Measurements from ENCODE around the gene CISD1. TPM values are rescaled to one million over a fixed set of nuclear protein-coding genes. Genes with fewer than 3 reads are reported as not detected.

The CISD1 gene
- total RNA-seq, 1 donor from 2014 or later = 28.9 TPM

DNA sequence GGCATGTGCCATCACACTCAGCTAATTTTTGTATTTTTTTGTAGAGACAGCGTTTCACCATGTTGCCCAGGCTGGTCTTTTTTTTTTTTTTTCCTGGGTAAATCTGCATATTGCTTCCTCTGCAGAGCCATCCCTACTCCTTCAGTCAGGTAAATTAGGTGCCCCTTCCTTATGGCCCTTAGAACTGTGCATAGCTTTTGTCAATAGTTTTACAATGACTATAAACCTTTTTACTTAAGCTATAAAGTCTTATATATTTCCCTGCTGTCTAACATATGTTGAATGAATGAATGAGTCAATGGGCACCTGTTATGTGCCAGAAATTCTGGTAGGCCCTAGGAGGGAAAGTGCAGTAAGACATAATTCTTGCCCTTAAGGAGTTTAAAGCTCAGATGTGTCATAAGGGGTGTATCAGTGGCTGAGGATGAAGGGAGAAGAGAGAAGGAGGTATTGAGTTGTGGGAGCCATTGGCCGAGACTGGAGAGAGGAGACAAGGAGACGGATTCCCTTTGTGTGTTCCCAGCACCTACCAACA, 35.2 kb downstream of the CISD1 start:
- DNase-seq (ENCODE audit: low spot score in 2 of 2) = no peak
- FAIRE-seq = no peak

DNA sequence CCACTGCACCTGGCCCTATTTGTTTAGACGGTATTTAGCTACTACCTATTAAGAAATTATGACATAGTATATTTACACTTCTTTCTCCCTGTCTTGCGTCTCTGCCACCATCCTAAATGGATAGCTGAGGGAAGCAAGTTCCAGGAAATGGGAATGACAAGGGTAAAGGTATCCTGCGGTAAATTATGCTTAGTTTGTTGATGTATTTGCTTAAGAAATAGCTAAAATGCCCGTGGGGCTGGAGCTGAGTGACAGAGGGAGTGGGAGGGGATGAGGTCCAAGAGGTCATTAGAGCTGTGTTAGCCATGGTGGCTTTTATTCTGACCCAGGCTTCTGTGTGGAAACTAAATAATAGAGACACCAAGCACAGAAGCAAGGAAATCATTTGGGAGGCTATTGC, 36.9 kb downstream of the CISD1 start:
- no peak for DNase-seq (ENCODE audit: low spot score in 2 of 2)
- no peak for FAIRE-seq

DNA sequence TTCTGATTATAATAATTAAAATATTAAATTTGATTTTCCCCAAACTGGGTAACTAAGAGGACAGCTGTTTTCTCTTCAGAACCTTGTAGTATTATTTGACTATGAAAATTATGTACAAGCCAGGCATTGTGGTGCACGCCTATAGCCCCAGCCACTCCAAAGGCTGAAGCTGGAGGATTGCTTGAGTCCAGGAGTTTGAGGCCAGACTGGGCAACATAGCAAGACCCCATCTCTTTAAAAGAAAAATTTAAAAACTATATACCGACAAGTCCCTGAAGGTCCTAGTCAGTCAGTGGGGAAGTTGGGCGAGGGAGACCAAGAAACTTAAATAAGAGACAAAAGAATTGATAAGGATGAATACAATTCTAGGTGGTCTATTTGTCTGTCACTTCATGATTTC, 38.7 kb downstream of the CISD1 start:
- FAIRE-seq (no peak), DNase-seq (ENCODE audit: low spot score in 2 of 2) (no peak)

DNA sequence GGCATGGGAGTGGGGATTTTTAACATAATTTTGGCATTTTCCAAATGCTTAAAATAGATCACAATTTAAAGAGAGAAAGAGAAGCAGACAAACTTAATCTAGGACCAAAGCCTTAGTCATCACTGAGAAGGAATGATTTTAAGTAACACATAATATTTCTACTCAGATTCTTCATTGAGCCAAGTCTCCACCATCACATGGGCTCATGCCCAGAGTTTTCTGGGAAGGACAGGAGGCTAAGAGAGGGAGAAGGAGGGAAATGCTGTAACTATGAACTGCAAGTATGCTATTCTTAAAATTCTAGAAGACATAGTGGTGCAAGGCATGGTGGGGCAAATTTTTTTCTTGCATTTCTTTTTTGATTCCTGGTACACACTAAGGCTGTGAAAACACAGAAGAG, 42.1 kb downstream of the CISD1 start:
- FAIRE-seq (no peak), DNase-seq (ENCODE audit: low spot score in 2 of 2) (no peak)

DNA sequence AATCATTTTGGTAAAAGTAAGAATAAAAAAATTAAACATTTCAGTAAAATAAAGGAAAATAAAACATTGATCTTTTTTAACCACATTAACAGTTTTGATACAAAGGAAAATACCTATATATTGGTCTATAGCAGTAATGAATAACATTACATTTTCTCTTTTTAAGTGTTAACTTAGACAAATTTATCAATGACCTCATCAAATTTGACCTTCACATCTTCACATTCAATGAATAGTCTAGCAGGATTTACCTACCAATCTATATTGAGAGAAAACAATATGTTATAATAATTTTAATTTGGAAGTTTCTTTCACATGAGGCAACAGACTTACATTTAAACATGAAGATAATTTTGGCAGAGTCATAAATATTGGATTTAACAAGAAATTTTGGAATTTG, 47.9 kb downstream of the CISD1 start:
- FAIRE-seq (peak; percentile 21), DNase-seq (ENCODE audit: low spot score in 2 of 2) (no peak)

DNA sequence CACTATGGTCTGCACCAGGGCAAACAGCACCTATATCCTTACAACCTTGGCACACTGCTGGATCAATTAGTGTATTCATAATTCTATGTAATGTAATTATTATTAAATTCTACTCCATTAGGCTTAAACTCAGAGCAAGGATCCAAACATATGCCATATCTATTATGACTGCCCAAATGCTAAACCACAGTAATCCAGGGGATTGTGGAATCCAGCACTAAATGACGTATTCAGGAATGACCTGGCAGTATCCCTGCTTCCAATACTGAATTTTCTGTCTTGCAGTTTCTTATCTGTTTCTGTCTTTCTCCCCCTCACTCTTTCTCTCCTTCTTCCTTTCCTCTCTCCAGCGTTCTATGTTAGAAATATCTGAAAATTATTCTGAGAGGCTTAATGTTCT, 49.4 kb downstream of the CISD1 start:
- FAIRE-seq (no peak), DNase-seq (ENCODE audit: low spot score in 2 of 2) (no peak)

DNA sequence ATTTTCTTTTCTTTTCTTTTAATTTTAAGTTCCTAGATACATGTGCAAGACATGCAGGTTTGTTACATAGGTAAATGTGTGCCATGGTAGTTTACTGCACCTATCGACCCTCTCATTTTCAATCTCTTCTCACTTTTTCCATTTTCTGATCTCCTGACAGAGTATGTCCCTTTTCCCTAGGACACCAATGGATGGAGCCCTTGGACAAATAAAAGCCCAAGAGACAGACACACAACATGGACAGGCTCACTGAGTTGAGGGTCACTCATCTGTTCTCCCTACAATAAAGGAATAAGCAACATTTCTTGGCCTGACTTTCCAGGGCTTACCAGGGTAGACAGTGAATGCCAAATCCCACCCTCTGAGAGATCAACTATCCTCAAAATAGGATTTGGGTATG, 50.6 kb downstream of the CISD1 start:
- DNase-seq (ENCODE audit: low spot score in 2 of 2) (no peak), FAIRE-seq (no peak)

DNA sequence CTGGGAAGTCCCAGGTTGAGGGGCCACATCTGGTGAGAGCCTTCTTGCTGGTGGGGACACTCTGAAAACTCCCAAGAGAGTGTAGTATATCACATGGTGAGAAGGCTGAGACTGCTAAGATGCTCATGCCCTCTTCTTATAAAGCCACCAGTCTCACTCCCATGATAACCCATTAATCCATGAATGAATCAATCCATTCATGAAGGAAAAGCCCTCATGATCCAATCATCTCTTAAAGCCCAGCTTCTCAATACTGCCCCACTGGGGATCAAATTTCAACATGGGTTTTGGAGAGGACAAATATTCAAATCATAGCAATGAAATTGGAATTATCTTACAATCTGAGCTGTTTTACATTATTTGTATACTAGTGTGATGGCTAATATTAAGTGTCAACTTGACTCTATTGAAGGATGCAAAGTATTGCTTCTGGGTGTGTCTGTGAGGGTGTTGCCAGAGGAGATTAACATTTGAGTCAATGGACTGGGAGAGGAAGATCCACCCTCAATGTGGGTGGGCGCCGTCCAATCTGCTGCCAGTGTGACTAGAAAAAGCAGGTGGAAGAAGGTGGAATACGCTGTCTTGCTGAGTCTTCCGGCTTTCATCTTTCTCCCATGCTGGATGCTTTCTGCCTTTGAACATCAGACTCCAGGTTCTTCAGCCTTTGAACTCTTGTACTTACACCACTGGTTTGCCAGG, 51.5 kb downstream of the CISD1 start:
- no peak for FAIRE-seq
- no peak for DNase-seq (ENCODE audit: low spot score in 2 of 2)

DNA sequence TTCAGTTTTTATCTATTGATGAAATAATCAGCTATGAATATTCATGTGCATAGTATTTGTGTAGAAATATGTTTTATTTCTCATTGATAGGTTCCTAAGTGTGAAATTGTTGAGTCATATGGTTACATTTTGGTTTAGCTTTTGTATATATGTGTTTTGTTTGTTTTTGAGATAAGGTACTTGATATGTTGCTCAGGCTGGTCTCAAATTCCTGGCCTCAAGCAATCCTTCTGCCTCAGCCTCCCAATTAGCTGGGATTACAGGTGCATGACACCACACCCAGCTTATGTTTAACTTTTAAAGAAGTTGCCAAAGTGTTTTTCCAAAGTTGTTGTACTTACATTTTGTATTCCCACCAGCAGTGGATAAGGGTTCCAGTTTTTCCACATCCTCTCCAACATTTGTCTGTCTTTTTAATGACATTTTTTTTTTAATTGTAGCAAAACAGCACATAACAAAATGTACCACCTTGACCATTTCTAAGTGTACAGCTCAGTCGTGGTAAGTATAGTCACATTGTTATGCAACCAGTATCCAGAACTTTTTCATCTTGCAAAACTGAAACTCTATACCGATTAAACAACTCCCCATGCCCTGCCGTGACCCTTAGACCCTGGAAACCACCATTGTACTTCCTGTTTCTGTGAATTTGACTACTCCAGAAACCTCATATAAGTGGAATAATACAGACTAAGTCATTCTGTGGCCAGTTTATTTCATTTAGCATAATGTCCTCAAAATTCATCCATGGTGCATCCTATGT, 53.3 kb downstream of the CISD1 start:
- DNase-seq (ENCODE audit: low spot score in 2 of 2) = no peak

DNA sequence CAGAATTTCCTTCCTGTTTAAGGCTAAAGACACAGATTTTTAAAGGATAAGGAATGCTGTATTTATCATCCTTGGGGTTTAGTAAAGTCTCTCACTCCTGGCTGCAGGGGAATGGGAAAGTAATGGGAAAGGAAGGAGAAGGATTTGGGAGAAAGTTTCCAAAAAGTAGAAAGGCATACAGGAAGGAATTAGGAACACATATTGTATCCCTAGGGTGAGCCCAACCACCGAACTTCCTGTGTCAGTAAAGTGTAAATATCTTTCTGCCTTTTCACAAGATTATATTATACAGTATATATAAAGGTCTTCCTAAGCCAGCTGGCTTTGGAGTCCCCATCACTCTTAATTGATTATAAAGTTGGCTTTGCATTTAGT, 53.9 kb downstream of the CISD1 start:
- FAIRE-seq (no peak), DNase-seq (ENCODE audit: low spot score in 2 of 2) (no peak)

More for the DNA sequence above, 53.3 kb downstream of the CISD1 start:
- no peak for FAIRE-seq

DNA sequence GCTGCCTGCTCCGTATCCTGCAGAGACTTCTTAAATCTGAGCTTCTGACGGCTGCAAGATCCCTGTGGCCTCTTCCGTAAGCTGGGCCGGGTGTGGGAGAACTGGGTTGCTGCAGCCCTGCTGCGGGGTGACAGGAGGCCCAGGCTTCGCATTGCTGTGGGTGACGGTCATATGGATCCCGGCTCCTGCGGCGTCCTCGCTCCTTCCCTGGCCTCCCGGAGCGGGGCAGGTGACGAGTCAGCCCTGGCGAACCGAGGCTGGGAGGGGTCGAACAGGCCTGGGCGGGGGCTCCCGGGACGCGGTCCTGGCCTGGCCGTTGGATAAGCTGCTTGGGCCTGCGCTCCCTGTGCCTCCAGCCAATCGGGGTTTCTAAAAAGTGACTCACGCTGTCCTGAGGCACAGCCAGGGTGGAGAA, 58.0 kb downstream of the CISD1 start:
- DNase-seq (ENCODE audit: low spot score in 2 of 2) (no peak), FAIRE-seq (no peak)

DNA sequence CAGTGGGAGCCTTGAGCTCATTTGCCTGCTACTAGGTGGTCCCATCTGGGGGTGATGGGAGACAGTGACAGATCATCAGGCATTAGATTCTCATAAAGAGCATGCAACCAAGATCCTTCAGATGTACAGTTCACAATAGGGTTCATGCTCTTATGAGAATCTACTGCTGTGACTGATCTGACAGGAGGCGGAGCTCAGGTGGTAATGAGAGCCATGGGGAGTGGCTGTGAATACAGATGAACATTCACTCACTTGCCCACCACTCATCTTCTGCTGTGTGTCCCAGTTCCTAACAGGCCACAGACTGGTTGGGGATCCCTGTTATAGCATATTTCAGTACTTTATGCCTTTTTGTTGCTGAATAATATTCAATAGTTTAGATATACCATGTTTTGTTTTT, 59.3 kb downstream of the CISD1 start:
- FAIRE-seq = no peak
- DNase-seq (ENCODE audit: low spot score in 2 of 2) = no peak

DNA sequence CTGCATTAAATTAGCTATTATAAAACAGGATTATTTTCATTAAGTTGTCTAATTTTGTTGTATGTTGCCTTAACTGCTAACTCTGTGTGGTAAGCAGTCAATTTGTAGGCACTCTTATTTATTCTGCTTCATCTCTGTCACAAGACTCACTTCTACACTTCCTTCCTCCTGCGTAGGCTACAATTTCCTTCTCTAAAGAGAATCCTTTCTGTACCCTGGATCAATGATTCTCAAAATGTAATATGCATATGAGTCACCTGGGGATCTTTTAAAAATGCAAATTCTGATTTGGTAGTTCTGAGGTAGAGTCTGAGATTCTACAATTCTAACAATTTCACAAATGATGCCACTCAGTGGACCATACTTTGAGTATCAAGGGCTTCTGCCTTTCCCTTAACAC, 61.5 kb downstream of the CISD1 start:
- DNase-seq (ENCODE audit: low spot score in 2 of 2) = no peak

DNA sequence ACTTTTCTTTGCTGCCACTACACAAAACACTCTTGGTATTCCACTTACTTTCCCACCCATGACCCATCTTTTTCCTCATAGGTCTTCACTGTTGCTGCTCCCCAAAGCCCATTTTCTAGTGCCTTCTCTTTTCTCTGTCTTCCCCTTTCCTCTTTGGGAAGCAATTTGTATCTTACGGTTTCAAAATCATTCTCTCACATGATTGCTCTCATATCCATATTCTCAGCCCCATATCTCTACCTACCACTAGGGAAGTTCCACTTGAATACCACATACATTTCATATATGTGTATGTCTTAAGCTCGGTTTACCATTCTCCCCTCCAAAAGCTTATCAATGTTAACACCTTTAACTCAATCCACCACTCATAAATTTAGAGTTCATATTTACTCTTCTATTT, 62.7 kb downstream of the CISD1 start:
- FAIRE-seq = no peak
- no peak for DNase-seq (ENCODE audit: low spot score in 2 of 2)

More for the DNA sequence above, 61.5 kb downstream of the CISD1 start:
- no peak for FAIRE-seq

DNA sequence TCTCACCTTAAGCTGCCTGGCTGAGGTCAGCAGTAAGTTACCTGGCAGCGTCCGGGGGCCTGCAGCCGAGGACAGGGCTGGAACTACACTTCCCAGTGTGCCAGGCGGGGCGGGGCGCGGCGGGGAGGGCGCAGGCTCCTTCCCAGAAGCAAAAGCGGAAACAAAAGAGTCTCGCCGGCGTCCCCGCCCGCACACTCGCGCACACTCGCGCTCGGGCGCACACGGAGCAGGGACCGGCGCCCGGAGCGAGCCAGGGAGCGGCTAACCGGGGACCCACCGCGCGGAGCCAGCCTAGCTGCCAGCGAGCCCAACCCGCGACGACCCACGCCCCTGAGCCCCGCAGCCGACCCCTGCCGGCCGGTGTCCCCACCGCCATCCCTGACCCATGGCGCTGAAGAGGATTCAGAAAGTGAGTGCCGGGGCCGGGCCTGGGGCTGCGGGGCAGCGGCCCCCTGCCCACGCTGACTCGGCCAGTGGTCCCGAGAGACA, 65.9 kb downstream of the CISD1 start, which contains the start of gene UBE2D1:
TSS of gene UBE2D1 (plus strand) at position 190 of the 489 bp plus-strand sequence. CDS start at position 386, 196 bp downstream.
- FAIRE-seq = no peak

DNA sequence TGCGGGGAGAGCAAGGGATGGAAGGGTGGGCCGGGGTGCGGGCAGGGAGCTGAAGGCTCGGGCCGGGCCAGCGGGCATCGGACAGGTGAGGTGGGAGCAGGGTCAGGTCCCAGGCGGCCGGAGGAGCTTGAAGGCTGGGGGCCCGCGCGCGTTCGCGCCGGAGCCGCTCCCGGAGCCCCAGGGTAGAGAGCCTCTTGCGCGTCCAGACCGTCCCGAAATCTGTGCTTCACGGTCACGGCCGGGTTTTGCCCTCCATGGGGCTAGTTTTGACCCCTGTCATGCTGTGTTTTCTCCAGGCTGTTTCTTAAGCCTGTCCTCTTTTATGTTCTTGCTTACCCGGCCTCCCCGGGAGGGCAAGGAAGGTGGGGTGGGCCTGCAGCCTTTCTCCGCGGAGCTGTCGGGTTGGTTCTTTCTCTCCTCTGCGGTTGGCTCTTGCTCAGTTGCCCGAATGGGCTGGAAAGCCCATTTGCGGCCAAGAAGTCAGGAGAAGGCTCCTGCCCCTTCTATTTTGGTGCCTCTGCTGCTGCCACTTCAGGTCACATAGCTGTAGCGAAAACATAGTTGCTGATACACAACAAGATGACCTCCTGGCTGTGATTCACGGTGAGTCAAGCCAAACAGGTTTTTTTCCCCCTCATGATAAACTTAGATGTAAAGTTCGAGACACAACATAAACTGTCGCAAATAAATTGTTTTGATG, 66.5 kb downstream of the CISD1 start:
- no peak for FAIRE-seq
- peak in 1 of 2 donors; percentile 15 for DNase-seq (ENCODE audit: low spot score in 2 of 2)

More for the DNA sequence above, 65.9 kb downstream of the CISD1 start, which contains the start of gene UBE2D1:
- peak; percentile 86 for DNase-seq (ENCODE audit: low spot score in 2 of 2)

DNA sequence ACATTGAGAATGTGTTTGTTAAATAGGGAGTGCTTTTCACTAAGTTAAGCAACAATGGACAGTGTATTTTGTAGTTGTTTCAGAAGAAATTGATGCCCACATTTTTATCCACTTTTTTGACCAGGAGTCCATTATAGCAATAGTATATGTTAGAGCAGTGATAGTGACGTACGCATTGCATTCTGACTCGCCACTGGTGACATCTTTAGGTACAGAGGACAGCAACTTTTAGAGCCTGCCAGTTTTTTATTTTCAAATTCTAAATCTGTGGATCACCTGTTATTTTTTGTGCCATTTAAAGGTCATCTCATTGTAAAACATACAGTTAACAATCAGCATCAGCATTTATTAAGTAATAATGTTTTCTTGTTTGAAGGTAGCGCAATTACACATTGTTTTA, 67.3 kb downstream of the CISD1 start:
- FAIRE-seq (no peak), DNase-seq (ENCODE audit: low spot score in 2 of 2) (no peak)

Data from frontal cortex (tissue), 4 donors.